Adrenal gland (tissue), 12 donors: Measurements from ENCODE around the gene SHOC2. TPM values are rescaled to one million over a fixed set of nuclear protein-coding genes. Genes with fewer than 3 reads are reported as not detected.

Experiments used
- DNase-seq, 7 donors: peaks; one replicate each; pipeline ENCODE4 v3.0.0-alpha.2; 2019 to 2020
- H3K27ac ChIP-seq, 5 donors: fragments of 200-600 bp; sonication (generic) in 4 of 5; 1 replicate in 3 of 5; 2 replicates in 2 of 5; pipeline versions ENCODE4 v1.5.1 to v1.8.0; 2016 to 2020; ENCODE audit warnings: mild to moderate bottlenecking in 1 of 5
- H3K27me3 ChIP-seq: fragments of 200-600 bp; 2 replicates; pipeline ENCODE4 v1.8.0; 2021
- H3K36me3 ChIP-seq, 2 donors: fragments of 200-600 bp; replicated peaks in 1 of 2; 1 replicate in 1 of 2; 2 replicates in 1 of 2; pipeline versions ENCODE4 v1.5.1 to v1.8.0; 2018 to 2022
- H3K4me1 ChIP-seq, 2 donors: fragments of 200-600 bp; replicated peaks in 1 of 2; 1 replicate in 1 of 2; 2 replicates in 1 of 2; pipeline versions ENCODE4 v1.5.1 to v1.8.0; 2018 to 2021
- H3K4me3 ChIP-seq, 4 donors: fragments of 200-600 bp; sonication (generic) in 3 of 4; one replicate each; pipeline ENCODE4 v1.5.1; 2016 to 2018
- H3K9me3 ChIP-seq, 3 donors: fragments of 200-600 bp; sonication (generic) in 1 of 3; replicated peaks in 1 of 3; 1 replicate in 2 of 3; 2 replicates in 1 of 3; pipeline versions ENCODE4 v1.5.1 to v1.8.0; 2016 to 2021
- CTCF ChIP-seq, 6 experiments: fragments of 450-650 bp in 4 of 6; fragments of 200-600 bp in 2 of 6; sonication (generic) in 1 of 6; IDR thresholded peaks; 1 replicate in 5 of 6; 2 replicates in 1 of 6; pipeline versions ENCODE4 v1.5.1 to v1.8.0; 2016 to 2021; ENCODE audit warnings: antibody characterized with exemption in 6 of 6, mild to moderate bottlenecking in 2 of 6, moderate library complexity in 1 of 6
- POLR2A ChIP-seq, 2 donors: fragments of 450-650 bp; IDR thresholded peaks; one replicate each; pipeline ENCODE4 v1.6.1; 2017; ENCODE audit warnings: antibody characterized with exemption in 2 of 2, mild to moderate bottlenecking in 2 of 2, moderate library complexity in 1 of 2
- WGBS, 4 donors: extraction: QIAGEN DNeasy Blood & Tissue Kit in 2 of 4; methylation state at CpG; one replicate each; pipeline versions ENCODE4 v1.1.5 to v1.1.7; 2013 to 2017; 5-methylcytosine and 5-hydroxymethylcytosine counted together
- intact Hi-C, 2 donors: fragments of 100-400 bp; cut with DNase I; formaldehyde crosslinking; loops; one replicate each; pipeline versions ENCODE4 v1.14.1 to v1.15.0; 2022 to 2023
- polyA plus RNA-seq, 3 donors: library from polyadenylated mRNA; stranded (reverse); fragments of 200-250 nt in 2 of 3; fragments of 350-450 nt in 1 of 3; fragmentation: Illumina TruSeq in 1 of 3; extraction: RNeasy Lipid Tissue Mini Kit (QIAGEN cat#74804) in 1 of 3; gene quantifications; one replicate each; pipeline ENCODE4 v1.2.3, GENCODE V29; 2013 to 2014
- total RNA-seq, 9 donors: library from RNA; depleted of rRNA in 4 of 9; stranded (reverse); fragments of >200 nt in 4 of 9; fragments of 120-200 nt in 1 of 9; fragmentation: NEBNext Ultra II Directional in 1 of 9; extraction: Animal tissue kit (Norgen Biotek cat#: 25700) in 1 of 9; gene quantifications; one replicate each; pipeline versions ENCODE4 v1.1.0 to v1.2.4, GENCODE V29; 2013 to 2023
- donor health status: healthy with polysubstance abuse.
- donor health status: Bipolar disorder and iron deficiency.
- donor health status: DM: yes; HTN: yes; CAD: no.
- donor health status: DM: no; HTN: no; CAD: no.
- donor health status: DM: no; HTN: no; CAD: no.
- donor health status: DM: yes; HTN: yes; CAD: no.

SHOC2 gene
- total and polyA plus RNA-seq, 12 donors, result 16.4 to 78.2 (median 37.1) TPM

DNA sequence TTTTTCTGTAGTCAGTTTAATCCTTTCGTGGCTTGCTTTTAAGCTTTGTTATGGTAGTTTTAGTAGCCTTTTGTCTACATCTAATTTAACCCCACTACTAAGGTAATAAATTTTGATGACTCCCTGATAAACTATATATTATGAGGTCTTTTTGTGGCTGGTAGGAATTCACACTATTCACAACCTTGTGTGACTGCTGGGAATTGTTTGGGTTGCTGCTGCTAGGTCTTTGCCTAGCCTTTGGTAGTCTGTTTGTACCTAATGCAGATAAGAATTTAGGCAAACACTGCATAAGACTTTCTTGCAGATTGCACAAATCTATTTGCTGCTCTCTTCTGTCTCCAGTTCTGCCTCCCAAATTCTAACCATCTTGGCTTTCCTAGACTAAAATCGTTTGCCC is 58.3 kb downstream of the SHOC2 start:
- Histone ChIP-seq H3K4me3 (no peak overlapping the region), H3K27me3 (no peaks in the 10 kb centered on the region), H3K4me1 (peaks cover 13% of the 10 kb centered on the region in 2 donors), H3K9me3 (no peaks in the 10 kb centered on the region), H3K27ac (no peak overlapping the region), H3K36me3 (no peaks in the 10 kb centered on the region)
- no peak for TF ChIP-seq POLR2A (IDR thresholded peaks at IDR 0.05)
- TF ChIP-seq CTCF (IDR thresholded peaks at IDR 0.05), result no peak
- intact Hi-C loops, result no loop called here
- DNase-seq, result no peak
- WGBS, 4 donors, result 76 to 91% (median 84%) methylated on average over 2 of the region's 2 CpGs

- Histone ChIP-seq H3K4me1 (peaks cover 13% of the 10 kb centered on the region in 2 donors), H3K27ac (no peak overlapping the region), H3K9me3 (no peaks in the 10 kb centered on the region), H3K4me3 (no peak overlapping the region), H3K36me3 (no peaks in the 10 kb centered on the region), H3K27me3 (no peaks in the 10 kb centered on the region)
- no peak for TF ChIP-seq CTCF (IDR thresholded peaks at IDR 0.05)
- no peak for TF ChIP-seq POLR2A (IDR thresholded peaks at IDR 0.05)
- intact Hi-C loops, result no loop called here
- 95 to 100% (median 97%) methylated on average over 2 of the region's 2 CpGs for WGBS, 4 donors
- DNase-seq, result no peak
Measured at GRCh38 chr10:110978204-110978603, 58.8 kb downstream of the SHOC2 start.

GRCh38 chr10:110979611-110980010 is 60.2 kb downstream of the SHOC2 start:
- DNase-seq, result no peak
- intact Hi-C loops, result no loop called here
- Histone ChIP-seq H3K27ac (no peak overlapping the region), H3K4me3 (no peak overlapping the region), H3K27me3 (no peaks in the 10 kb centered on the region), H3K9me3 (no peaks in the 10 kb centered on the region), H3K4me1 (peaks cover 15% of the 10 kb centered on the region in 2 donors), H3K36me3 (no peaks in the 10 kb centered on the region)
- WGBS, 4 donors, result 95 to 100% (median 99%) methylated on average over 2 of the region's 2 CpGs
- TF ChIP-seq CTCF (IDR thresholded peaks at IDR 0.05), result no peak
- TF ChIP-seq POLR2A (IDR thresholded peaks at IDR 0.05), result no peak

- Histone ChIP-seq H3K36me3 (no peaks in the 10 kb centered on the region), H3K4me1 (peaks cover 16 to 27% of the 10 kb centered on the region in 2 donors), H3K9me3 (no peaks in the 10 kb centered on the region), H3K4me3 (no peak overlapping the region), H3K27me3 (no peaks in the 10 kb centered on the region), H3K27ac (no peak overlapping the region)
- TF ChIP-seq POLR2A (IDR thresholded peaks at IDR 0.05) (no peak), CTCF (IDR thresholded peaks at IDR 0.05) (no peak)
- DNase-seq, result no peak
- intact Hi-C loops, result no loop called here
Measured at GRCh38 chr10:110980807-110981206, 61.4 kb downstream of the SHOC2 start.
